NCI-H1694 (cell line): ENCODE results near the gene LRRC45.

Experiments
- DNase-seq: peaks from one replicate; lab custom pipeline; 2025; lab: John Stamatoyannopoulos, UW

Gene LRRC45

DNA sequence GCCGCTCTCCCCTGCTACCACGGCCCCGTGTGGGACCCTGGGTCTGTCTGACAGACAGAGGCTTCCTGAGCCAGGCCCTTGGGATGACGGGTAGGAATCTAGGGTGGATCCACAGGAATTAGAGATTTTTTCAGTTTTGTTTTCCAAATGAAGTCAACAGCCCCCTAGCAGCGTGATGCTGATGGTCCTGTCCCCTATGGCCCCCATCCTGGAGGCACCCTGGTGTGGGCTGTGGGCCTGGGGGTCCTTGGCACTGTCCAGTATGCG lies 15.9 kb upstream of the LRRC45 start:
- no peak for DNase-seq

- DNase-seq, result no peak
These were observed 15.4 kb upstream of the LRRC45 start for GRCh38 chr17:82007495-82008257.

- no peak for DNase-seq
These were observed 14.7 kb upstream of the LRRC45 start for GRCh38 chr17:82008258-82008940.

DNA sequence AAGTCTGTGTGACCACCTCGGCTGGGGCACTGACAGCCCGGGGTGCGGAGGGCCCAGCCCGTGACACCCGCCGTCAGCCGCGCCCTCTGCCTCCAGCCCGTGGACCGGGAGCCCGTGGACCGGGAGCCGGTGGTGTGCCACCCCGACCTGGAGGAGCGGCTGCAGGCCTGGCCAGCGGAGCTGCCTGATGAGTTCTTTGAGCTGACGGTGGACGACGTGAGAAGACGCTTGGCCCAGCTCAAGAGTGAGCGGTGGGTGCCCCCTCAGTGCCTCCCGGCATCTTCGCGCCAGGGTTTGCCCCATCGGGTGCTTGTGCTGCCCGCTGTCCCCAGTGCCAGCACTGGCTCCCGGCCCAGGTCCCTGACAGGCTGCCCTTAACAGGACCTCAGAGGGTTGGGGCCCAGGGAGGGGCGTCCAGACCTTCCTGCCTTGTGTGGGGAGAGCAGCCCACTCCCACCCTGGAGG lies 14.1 kb upstream of the LRRC45 start:
- no peak for DNase-seq

DNA sequence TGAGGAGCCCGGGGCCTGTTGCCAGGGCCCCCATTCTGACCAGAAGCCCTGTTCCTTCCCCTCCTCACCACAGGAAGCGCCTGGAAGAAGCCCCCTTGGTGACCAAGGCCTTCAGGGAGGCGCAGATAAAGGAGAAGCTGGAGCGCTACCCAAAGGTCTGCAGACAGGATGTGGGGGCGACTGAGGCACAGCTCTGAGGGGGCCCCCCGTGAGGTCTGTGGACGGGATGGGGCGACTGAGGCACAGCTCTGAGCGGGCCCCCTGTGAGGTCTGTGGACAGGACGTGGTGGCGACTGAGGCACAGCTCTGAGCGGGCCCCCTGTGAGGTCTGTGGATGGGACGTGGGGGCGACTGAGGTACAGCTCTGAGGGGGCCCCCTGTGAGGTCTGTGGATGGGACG lies 13.7 kb upstream of the LRRC45 start:
- no peak for DNase-seq

GRCh38 chr17:82010575-82011525 lies 12.3 kb upstream of the LRRC45 start:
- DNase-seq, result no peak

GRCh38 chr17:82011617-82012187 lies 11.4 kb upstream of the LRRC45 start:
- DNase-seq, result no peak

GRCh38 chr17:82012261-82012639 lies 10.9 kb upstream of the LRRC45 start:
- DNase-seq, result no peak

DNA sequence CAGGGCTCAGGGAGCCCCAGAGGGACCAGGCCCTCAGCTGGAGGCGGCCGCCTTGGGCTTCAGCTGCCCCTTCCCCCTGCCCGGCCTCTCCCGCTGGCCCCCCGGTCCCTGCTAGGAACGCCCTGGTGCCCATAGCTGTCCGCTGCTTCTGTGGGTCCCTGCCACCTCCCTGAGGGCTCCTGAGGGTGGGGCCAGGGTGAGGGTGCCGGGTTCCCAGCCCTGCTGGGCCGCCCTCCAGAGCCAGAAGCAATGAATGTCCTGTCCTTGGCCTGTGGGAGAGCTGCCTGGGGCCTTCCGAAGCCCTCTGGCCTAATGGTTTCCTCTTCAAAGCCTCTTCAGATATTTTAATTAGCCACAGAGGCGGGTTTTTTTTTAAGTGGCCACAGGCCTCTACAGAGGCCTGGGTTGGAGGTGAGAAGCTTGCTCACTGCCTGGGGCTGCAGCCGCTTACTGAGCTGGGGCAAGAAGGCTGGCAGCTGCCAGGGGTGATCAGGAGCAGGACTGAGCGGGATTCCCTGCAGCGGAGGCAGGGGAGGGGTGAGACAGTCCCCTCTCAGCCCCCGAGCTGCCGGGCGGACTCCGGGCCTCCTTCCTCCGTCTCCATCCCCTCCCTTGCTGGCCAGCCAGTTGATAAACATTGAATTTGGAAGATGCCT lies 10.3 kb upstream of the LRRC45 start:
- DNase-seq, result no peak

DNA sequence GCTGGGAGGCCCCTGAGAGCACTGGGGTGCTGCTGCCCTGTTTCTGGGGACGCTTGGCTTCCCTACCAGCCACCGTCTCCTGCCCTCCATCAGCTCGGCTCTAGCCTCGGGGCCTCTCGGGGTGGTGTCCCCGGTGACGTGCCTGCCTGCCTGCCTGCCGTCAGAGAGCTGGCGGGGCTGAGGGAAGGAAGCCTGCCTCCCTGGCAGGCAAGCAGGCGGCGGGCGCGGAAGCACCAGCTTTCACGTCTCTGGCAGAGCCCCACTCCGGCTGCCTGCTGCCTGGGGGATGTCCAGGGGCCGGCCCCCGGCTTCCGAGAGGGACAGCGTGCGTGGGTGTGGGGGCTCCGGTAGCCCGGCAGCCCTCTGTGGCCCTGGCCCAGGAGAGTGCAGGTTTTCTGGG lies 9.8 kb upstream of the LRRC45 start:
- DNase-seq, result no peak

GRCh38 chr17:82013772-82014321 lies 9.3 kb upstream of the LRRC45 start:
- no peak for DNase-seq

DNA sequence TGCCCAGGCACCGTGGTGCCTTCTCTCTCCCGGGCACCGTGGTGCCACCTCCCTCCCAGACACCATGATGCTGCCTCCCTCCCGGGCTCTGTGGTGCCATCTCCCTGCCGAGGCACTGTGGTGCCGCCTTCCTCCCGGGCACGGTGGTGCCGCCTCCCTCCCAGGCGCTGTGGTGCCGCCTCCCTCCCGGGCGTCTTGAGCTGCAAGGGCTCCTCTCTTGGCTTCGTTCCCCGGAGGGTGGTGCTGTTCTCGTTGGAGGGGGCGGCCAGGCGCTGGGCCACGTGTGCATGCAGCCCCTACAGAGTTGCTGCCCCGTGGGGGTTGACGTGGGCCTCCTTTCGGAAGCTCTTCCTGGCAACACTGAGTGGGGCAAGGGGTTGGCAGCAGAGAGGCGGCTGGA lies 8.7 kb upstream of the LRRC45 start:
- no peak for DNase-seq

DNA sequence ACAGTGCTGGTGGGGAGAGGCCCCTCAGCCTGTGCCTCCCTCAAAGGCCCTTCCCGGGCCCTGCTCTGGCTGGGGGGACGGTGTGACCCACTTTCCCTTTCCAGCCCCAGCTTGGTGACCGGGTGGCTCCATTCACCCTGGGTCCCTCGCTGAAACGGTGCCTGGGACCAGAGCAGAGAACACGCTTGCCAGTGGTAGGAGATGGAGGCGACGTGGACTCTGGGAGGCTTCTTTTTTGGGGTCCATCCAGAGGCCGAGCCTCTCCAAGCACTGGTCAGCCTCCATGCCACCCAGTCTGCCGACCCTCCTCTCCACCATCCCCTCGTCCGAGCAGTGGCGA lies 8.2 kb upstream of the LRRC45 start:
- DNase-seq, result no peak

DNA sequence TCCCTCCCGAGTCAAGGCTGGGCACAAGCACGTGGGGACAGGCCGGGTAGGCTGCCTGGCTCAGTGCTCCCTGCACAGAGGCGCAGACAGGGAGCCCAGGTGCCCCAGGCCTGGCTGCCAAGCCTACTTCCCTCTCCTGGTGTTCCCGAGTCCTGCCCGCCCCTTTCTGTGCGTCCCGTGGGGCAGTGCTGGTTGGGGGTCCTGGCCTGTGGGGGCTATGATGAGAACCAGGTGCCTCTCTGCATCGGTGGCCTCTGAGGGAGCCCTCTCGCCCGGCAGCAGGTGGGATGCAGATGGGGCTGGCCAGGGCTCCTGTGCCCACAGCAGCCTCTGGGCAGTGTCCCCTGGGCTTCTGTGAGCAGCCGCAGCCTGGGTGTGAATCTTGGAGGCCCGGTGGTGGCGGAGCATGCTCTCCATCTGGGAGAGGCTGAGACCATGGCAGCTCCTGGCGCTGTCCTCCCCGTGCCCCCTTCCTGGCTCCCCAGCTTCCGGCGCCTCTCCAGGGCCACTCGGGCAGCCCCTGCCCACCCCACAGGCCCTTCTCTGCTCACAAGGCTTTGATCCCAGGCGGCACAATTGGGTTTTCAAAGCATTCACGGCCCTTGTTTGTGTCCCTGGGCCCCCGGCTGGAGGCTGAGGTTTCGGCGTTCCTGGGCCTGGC lies 7.7 kb upstream of the LRRC45 start:
- DNase-seq, result no peak

- DNase-seq, result no peak
These were observed 6.8 kb upstream of the LRRC45 start for GRCh38 chr17:82016061-82016874.

GRCh38 chr17:82016875-82017459 lies 6.1 kb upstream of the LRRC45 start:
- DNase-seq, result no peak

GRCh38 chr17:82017612-82018151 lies 5.4 kb upstream of the LRRC45 start:
- no peak for DNase-seq

GRCh38 chr17:82018152-82018988 lies 4.7 kb upstream of the LRRC45 start:
- no peak for DNase-seq
